ENCODE results near the gene TAS1R3. TPM values are rescaled to one million over a fixed set of nuclear protein-coding genes. Genes with fewer than 3 reads are reported as not detected.

The TAS1R3 gene
- total and polyA plus RNA-seq, 12 donors, result 0.05 to 0.86 (median 0.56) TPM

DNA sequence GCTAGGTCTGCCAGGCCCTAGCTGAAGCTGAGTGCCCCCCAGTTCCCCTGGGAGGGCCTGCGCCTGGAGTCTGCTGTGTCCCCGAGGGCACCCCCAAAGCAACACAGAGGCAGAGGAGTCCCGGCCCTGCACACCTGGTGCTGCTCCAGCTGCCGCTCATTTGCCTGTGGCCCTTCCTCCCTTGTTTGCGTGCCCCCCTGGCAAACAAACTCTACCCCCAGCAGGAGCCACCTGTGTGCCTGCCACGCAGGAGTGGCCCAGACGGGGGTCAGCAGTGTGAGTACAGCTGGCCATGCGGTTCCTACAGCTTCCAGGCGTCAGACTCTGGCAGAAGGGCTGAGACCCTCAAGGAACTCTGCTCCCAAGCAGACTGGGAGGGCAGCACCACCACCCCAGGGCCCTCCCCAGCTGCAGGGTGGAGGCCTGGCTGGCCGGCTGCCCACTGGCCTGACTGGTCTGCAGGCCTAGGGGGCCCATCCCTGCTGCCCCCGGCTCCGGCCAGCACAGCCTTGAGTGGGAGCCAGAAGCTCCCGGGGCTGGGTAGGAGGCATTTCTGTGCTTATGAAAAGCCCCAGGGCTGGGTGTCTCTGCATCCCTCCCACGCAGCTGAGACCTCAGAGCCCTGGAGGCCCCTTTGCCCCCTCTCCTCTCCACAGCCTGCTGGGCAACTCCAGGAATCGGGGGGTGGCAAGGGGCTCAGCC is 563 bp upstream of the TAS1R3 start:
- H3K9me3 ChIP-seq (replicated peaks in 1 of 3), result no peaks in the 10 kb centered on the region
- 53 to 82% (median 67%) methylated on average over 4 to 15 of the region's 15 CpGs for WGBS, 4 donors
- DNase-seq, result no peak

GRCh38 chr1:1332031-1332755 is 1.1 kb downstream of the TAS1R3 start:
- H3K27ac ChIP-seq, result no peak overlapping the region
- H3K4me1 ChIP-seq (replicated peaks in 1 of 2), result peaks cover 0 to 12% of the 10 kb centered on the region in 2 donors
- intact Hi-C loops (cut with DNase I), result no loop called here
- peaks cover 0 to 14% of the 10 kb centered on the region in 2 donors for H3K36me3 ChIP-seq (replicated peaks in 1 of 2)
- TF ChIP-seq POLR2A (IDR thresholded peaks at IDR 0.05), result no peak
- TF ChIP-seq, protein P1, sequence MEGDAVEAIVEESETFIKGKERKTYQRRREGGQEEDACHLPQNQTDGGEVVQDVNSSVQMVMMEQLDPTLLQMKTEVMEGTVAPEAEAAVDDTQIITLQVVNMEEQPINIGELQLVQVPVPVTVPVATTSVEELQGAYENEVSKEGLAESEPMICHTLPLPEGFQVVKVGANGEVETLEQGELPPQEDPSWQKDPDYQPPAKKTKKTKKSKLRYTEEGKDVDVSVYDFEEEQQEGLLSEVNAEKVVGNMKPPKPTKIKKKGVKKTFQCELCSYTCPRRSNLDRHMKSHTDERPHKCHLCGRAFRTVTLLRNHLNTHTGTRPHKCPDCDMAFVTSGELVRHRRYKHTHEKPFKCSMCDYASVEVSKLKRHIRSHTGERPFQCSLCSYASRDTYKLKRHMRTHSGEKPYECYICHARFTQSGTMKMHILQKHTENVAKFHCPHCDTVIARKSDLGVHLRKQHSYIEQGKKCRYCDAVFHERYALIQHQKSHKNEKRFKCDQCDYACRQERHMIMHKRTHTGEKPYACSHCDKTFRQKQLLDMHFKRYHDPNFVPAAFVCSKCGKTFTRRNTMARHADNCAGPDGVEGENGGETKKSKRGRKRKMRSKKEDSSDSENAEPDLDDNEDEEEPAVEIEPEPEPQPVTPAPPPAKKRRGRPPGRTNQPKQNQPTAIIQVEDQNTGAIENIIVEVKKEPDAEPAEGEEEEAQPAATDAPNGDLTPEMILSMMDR (IDR thresholded peaks at IDR 0.05), result no peak
- H3K9me3 ChIP-seq (replicated peaks in 1 of 3), result no peaks in the 10 kb centered on the region
- 79 to 93% (median 81%) methylated on average over 16 to 57 of the region's 57 CpGs for WGBS, 4 donors
- DNase-seq, result no peak
- H3K27me3 ChIP-seq, result no peaks in the 10 kb centered on the region
- H3K4me3 ChIP-seq, result no peak overlapping the region

More for the DNA sequence above, 563 bp upstream of the TAS1R3 start:
- no peak overlapping the region for H3K27ac ChIP-seq
- H3K36me3 ChIP-seq (replicated peaks in 1 of 2), result peaks cover 0 to 19% of the 10 kb centered on the region in 2 donors
- intact Hi-C loops (cut with DNase I), result no loop called here
- H3K4me1 ChIP-seq (replicated peaks in 1 of 2), result peaks cover 4 to 22% of the 10 kb centered on the region in 2 donors
- H3K4me3 ChIP-seq, result no peak overlapping the region
- TF ChIP-seq, protein P1 (IDR thresholded peaks at IDR 0.05), result no peak
- no peak for TF ChIP-seq POLR2A (IDR thresholded peaks at IDR 0.05)
- H3K27me3 ChIP-seq, result no peaks in the 10 kb centered on the region

- Histone ChIP-seq H3K4me3 (no peak overlapping the region), H3K4me1 (replicated peaks in 1 of 2) (peaks cover 0 to 12% of the 10 kb centered on the region in 2 donors), H3K36me3 (replicated peaks in 1 of 2) (peaks cover 0 to 8% of the 10 kb centered on the region in 2 donors), H3K27me3 (no peaks in the 10 kb centered on the region), H3K27ac (no peak overlapping the region), H3K9me3 (replicated peaks in 1 of 3) (no peaks in the 10 kb centered on the region)
- TF ChIP-seq POLR2A (IDR thresholded peaks at IDR 0.05), result no peak
- TF ChIP-seq, protein P1 (IDR thresholded peaks at IDR 0.05), result no peak
- WGBS, 4 donors, result 64 to 74% (median 66%) methylated on average over 7 to 48 of the region's 48 CpGs
- intact Hi-C loops (cut with DNase I), result no loop called here
- DNase-seq, result peak in 1 of 7 donors; percentile 48
These were observed 1.8 kb downstream of the TAS1R3 start for GRCh38 chr1:1332774-1333480.

Measured in adrenal gland (tissue), 12 donors.